LHCN-M2 (cell line): ENCODE results near the gene PLCG1. TPM values are rescaled to one million over a fixed set of nuclear protein-coding genes. Genes with fewer than 3 reads are reported as not detected.

Experiments
- DNase-seq: peaks from one replicate; pipeline ENCODE4 v3.0.0-alpha.2; 2012; ENCODE audit warnings: low read depth
- total RNA-seq: library from RNA; depleted of rRNA; stranded (reverse); fragments of >200 nt; gene quantifications from 2 replicates; pipeline ENCODE4 v1.2.3, GENCODE V29; 2014

The PLCG1 gene
- total RNA-seq, 1 experiment from 2014 or later, result 81.2 TPM

GRCh38 chr20:41142245-41142644 is 4.9 kb downstream of the PLCG1 start:
- DNase-seq, result no peak

- no peak for DNase-seq
Measured at GRCh38 chr20:41142919-41143318, 5.6 kb downstream of the PLCG1 start.

GRCh38 chr20:41143354-41143753 is 6.0 kb downstream of the PLCG1 start:
- DNase-seq, result no peak

GRCh38 chr20:41145317-41145716 is 8.0 kb downstream of the PLCG1 start:
- no peak for DNase-seq

GRCh38 chr20:41145821-41146620 is 8.7 kb downstream of the PLCG1 start:
- no peak for DNase-seq

- DNase-seq, result no peak
Measured at GRCh38 chr20:41147767-41148191, 10.4 kb downstream of the PLCG1 start.

GRCh38 chr20:41148942-41149341 is 11.6 kb downstream of the PLCG1 start:
- no peak for DNase-seq

GRCh38 chr20:41150664-41151063 is 13.3 kb downstream of the PLCG1 start:
- no peak for DNase-seq

- no peak for DNase-seq
Measured at GRCh38 chr20:41151134-41151869, 14.0 kb downstream of the PLCG1 start.

- DNase-seq, result no peak
Measured at GRCh38 chr20:41152108-41152757, 14.9 kb downstream of the PLCG1 start.

- no peak for DNase-seq
Measured at GRCh38 chr20:41154436-41155176, 17.3 kb downstream of the PLCG1 start.

- no peak for DNase-seq
Measured at GRCh38 chr20:41155261-41155660, 17.9 kb downstream of the PLCG1 start.

- DNase-seq, result no peak
Measured at GRCh38 chr20:41158082-41158625, 20.8 kb downstream of the PLCG1 start.

- no peak for DNase-seq
Measured at GRCh38 chr20:41159547-41159946, 22.2 kb downstream of the PLCG1 start.

GRCh38 chr20:41160686-41161085 is 23.3 kb downstream of the PLCG1 start:
- no peak for DNase-seq

GRCh38 chr20:41161886-41162285 is 24.5 kb downstream of the PLCG1 start:
- no peak for DNase-seq

- no peak for DNase-seq
Measured at GRCh38 chr20:41162396-41162795, 25.1 kb downstream of the PLCG1 start.

GRCh38 chr20:41163821-41164220 is 26.5 kb downstream of the PLCG1 start:
- no peak for DNase-seq

- no peak for DNase-seq
Measured at GRCh38 chr20:41165001-41165882, 27.9 kb downstream of the PLCG1 start.
